Activated CD4-positive, alpha-beta T cell treated with anti-CD3 and anti-CD28 coated beads, Interleukin-2, amount 50 U/mL, for 48 hours (primary cell): ENCODE data around the gene STAT4.

Experiments used
- DNase-seq, 2 experiments: peaks; one replicate each; pipeline ENCODE4 v3.0.0-alpha.2; 2020

The STAT4 gene

DNA sequence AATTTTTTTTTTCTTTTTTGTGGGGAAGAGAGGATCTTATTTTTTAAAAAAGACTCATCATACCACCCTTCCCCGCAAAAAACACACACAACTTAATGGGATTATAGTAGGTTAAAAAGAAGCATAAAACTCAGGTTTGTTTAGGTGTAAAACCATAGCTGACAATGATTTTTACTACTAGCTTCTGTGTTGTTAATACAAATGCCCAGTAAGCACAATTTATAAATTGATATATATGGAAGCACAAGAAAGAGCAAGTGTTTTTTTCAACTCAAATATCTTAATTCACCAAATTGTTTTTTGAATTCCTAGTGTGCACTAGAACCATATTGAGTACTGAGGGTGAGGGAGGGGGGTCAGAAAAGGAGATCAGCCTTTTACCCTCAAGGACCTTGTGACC is 7.0 kb downstream of the STAT4 start:
- DNase-seq: no peak

DNA sequence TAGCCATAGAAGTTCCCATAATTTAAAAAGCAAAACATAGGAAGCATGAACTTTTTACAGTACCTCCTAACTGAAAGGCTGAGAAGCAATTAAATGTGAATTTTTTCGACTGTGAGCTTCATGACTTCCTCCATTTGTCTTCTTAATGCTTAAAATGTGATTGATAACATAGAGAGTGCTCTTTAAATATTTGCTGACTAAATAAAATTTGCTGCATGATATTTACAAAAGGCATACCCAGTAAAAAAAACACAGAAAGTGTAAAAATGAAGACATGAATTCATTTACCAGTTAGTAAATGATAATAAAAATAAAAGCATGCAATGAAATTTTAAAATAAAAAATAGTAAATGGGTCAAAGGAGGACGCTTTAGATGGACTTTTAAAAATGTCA is 21.9 kb downstream of the STAT4 start:
- no peak for DNase-seq

DNA sequence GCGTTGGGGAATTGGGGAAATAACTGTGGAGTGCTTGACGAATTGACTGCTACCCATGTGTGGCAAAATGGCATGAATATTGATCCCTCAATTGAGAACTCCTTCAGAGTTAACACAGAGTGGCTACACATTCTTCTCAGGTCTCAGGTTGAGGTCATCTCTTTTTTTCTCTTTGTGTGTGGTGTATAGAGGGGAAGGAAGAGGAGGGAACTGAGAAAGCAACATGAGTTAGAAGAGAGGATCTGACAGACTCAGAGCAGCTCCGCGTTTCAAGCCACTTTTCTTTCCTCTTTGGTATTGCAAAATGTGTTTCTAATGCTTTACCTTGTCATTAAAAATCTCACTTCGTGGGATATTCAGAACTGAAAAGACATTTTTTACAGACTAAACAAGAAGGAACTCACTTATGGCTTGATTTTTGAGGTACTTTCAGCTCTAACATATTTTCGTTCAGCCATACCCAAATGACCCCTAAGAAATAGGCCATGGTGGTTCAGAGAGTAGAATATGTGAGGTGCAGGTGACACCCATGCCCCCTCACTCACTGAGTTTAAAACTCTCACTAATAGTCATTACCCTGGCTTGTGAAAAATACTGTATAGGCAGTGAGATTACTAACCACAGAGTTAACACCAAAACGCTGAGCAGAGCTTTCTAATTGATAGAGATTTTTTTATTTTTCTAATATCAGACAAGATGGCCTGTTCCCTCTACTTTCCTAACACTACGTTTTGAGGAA is 22.5 kb downstream of the STAT4 start:
- DNase-seq: no peak

DNA sequence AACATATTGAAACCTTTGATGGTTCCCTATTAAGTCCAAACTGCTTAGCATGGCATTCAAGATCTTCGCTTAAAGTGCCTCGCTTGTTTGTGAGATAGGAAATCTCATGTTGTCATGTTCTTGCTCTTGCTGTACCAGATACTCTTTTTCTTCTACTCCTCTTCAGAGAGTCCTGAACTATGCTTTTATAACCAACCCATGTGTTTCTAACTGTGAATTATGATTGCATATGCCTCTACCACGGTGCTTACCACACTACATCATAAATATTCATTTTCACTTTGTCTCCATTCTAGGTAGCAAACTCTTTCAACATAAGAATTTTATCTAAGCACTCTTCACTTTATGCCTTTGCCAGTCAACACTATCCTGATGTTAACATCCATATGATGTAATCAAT is 23.6 kb downstream of the STAT4 start:
- no peak for DNase-seq

DNA sequence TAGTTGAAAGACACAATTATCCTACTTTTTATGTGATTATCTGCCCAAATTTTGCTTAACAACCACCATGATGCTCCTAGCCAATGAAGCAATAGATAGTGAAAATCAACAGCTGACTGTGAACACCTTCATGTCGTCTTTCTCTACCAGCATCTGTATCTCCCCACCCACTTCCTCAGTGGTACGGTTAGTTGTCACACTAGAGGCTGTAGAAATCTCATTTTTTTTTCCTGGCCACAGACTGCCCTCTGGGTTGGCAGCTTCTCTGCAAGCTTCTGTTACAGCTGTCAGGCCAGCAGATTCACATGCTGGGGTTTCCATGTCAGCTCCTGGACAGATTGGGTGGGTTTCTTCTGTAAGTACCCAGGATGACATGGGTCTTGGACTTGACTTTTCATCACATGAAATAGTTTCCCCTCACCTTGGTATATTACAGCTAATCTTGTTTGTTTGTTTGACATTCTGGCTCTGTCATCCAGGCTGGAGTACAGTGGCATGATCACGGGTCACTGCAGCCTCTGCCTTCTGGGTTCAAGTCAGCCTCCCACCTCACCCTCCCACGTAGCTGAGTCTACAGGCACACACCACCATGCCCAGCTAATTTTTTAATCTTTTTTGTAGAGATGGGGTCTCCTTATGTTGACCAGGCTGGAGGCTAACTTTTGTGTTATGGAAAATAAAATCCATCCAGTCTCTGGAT is 24.3 kb downstream of the STAT4 start:
- no peak for DNase-seq

DNA sequence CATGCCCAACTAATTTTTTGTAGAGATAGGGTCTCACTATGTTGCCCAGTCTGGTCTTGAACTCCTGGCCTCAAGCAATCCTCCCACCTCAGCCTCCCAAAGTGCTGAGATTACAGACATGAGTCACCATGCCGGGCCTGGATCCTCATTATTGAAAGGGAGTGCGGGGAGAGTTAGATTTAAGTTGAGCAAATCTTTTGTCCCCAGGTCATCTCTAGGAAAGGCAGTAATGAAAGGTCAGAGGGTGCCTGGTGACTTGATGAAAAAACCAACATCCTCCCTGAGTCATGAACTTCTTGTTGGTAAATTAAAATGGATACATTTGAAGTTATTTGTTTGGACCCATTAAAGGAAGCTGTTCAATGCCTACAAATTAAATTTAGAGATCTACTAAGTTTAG is 25.1 kb downstream of the STAT4 start:
- no peak for DNase-seq

DNA sequence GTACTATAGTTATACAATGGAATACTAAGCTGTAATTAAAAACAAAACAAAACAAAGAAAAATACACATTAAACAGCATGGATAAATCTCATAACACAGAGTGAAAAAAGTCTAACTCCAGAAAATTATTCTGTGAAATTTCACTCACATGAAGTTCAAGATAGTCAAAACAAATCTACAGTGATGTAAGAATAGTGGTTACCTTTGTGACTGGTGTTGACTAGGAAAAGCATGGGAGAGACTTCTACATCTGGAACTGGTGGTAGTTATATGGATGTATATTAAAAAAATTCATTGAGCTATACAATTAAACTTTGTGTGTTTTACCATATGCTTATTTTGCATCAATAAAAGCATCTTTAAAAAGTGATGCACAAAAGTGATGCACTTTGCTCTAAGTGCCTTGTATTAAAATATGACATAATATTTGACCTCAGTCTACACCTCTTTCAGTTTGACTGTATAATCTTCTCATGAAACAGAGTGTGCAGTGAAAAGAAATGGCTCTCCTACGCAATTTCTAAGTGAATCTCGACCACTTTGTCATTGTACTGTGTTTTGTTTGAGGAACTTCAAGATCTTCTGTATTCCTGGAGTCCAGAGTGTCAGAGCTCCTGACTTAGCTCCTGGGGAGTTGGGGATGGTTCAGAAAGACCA is 28.0 kb downstream of the STAT4 start:
- no peak for DNase-seq

DNA sequence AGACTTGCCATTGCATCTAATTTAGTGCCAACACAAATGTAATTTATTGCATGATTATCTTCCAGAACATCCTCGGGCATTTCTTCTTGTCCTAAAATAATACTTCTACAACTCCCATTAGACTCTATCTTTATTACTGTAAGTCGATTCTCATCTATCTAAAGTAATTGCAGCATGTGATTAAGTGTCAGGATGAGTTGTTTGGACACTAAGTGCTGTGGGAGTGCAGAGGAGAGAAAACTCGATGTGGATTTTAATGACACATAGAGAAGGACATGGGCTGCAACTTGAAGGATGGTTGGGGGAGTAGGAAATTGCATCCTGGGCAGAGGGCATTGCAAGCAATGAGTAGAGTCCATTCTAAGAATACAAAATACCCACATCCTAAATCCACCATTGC is 33.5 kb downstream of the STAT4 start:
- no peak for DNase-seq

DNA sequence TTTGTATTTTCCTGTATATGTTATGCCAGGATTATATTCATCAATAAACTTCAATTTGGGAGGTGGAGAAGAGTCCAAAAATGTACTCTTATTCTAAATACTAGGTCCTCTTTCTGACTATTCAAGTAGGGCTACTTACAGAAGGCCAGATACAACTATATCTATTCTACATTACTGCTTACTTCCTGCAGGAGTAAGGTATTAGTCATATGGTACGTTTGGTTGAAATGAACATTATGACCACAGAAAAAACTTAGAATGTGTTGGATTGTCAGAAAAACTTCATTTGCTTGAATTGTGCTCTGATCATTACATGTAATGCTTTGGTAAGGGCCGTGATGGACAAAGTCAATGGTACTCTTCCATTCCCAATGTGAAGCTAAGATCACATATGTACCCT is 35.0 kb downstream of the STAT4 start:
- no peak for DNase-seq

DNA sequence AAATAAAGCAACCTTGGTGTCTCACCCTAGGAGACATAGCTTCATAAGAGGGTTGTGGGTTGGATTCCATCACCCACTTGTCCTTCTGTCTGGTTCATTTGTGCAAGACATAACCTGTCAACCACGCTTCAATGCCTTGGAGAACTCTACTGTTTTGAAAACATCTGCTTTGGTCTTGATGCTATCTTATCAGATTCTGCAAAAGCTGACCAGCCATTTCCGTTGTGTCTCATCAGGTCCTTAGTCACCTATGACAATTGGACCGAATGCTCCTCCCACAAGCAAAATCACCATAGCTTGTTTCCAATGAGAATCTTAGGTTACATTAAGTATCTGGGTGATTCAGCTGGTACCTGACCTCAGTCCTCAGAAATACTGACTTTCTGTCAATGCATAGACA is 35.4 kb downstream of the STAT4 start:
- peak; percentile 42 to 66 for DNase-seq

DNA sequence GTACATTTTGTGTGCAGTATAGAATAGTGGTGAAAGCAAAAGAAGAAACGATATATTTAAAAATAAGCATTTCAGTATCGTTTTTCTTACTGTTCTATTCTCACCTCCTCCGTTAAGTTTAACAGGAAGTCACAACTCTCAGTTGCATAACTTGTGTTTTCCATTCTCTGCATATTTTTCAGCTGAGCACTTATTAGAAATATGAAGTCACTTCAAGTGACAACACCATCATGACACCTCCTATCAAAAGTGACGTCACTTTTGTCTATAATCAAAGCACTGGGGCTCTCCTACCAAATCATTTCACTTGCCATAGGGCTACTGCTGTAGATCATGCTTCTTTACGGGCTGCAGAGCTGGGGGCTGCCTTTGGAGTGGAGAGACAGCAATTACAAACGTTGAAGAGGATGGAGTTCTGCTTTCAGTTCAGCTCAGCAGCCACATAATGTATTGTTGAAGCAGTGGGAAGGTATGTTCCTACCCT is 36.3 kb downstream of the STAT4 start:
- DNase-seq: peak; percentile 26 to 39

DNA sequence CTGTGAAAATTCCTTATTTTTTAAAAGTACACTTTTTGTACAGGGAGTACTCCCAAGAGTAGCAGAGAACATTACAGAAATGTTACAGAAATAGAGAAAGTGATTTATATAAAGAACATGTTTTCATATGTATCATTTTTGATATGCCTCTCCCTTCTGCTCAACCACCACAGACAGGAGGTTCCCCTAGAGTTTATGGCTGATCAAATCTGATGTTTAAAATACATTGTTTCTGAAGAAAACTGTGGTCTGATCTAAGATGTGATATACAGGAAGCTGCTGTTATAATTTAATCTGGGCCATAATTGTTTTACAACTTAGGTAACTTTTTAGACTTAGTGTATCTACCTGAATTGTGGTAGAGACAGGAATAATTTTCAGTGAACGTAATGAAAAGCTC is 37.0 kb downstream of the STAT4 start:
- no peak for DNase-seq

DNA sequence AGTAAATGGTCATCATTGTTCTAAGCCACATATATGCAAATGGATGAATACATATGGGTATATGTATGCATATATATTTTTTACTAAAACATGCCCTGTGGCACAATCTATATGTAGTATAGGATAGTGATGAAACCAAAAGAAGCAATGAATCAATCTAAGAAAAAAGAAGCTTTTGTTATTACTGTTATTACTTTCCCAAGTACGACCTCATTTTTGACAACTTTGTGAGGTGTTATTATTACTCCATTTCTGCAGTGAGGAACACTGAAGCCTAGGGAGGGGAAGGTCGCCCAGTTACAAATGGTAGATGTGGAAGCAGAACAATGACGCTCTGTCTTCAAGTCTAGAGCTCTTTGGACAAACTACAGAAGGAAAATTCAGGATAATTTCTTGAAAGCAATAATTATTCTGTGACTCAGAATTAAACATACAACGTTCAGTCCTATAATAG is 38.3 kb downstream of the STAT4 start:
- DNase-seq: no peak

DNA sequence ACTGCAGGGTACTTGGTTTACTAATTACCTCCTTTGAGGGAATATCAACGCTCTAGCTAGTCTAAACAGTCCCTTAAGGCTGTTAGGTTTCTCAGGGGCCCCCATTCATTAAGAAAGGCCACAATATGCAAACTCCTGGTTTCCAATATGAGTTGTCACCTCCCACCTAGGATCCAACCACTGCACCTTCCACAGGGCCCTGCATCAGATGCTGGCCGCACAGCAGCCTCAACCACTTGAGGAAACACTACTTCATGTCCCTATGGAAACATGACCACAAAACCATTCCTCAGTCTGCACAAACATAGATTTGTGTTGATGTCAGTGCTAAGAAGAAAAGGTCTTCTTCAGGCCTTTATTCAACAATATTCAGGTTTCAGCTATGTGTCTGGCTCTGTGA is 40.9 kb downstream of the STAT4 start:
- DNase-seq: peak; percentile 49 to 63

DNA sequence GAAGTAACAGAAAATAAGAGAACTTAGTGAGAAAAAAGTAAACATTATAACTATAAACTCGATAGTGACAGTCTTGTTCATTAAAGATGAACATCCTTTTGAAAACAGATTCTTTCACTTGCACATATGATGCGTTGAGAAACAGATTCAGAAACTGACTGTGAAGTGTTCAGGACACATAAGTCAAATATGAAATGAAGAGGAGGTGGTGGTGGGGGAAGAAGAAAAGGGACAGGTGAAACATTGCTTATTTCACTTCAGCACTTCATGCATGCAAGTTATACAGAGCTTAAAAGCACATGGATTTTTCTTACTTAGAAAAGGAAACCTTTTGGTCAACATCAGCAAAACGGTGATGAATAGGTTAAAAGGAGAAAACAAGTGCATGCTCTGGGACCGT is 42.5 kb downstream of the STAT4 start:
- DNase-seq: no peak

DNA sequence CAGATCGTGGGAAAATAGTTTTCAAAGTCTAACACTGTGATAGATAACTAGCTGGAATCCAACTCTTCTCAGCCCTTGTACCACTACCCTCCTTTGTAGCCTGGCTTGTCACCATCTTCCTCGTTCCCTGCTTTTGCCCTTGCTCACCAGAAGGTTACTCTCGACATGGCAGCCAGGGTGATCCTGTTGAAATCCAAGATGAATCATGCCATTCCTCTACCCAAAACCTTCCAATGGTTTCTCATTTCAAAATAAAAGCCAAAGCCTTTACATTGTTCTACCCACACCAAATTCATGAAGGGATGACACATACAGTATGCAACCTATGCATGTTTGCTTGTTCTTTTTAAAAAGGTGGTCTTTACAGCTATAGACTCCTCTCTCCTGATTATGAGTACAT is 45.7 kb downstream of the STAT4 start:
- DNase-seq: no peak

DNA sequence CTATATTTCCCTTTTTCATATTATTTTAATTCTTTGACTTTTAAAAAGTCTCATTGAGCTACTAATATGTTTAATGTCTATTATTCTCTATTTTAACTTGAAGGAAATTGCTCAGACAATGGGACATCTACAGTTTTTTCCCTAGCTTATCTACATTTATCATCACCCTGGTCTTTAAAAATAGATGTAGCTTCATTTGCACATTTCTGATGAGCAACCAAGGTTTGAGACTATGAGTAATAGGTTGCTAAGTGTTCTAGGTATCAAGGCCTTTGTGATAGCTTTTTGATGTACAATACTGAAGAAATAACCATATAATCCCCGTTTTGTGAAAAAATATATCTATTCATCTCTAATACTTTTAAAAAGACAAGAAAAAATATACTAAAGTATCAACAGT is 47.0 kb downstream of the STAT4 start:
- DNase-seq: no peak

DNA sequence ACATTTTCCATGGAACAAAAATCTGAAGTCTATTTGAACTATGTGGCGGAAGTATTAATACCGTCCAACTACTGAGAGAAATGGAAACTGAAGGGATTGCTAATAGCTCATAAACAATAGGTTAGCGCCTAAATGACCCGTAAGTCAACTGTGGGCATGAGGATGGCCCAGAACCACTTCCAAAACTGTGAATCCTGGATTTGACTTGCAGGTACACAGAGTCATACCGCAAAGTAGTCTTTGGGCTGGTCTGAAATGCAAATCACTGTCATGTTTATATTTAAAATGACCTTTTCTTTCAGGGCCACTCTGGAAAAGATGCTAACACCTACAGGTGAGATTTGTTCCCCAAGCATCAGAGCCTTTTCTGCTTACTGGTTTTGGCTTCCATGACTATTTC is 50.6 kb downstream of the STAT4 start:
- no peak for DNase-seq

DNA sequence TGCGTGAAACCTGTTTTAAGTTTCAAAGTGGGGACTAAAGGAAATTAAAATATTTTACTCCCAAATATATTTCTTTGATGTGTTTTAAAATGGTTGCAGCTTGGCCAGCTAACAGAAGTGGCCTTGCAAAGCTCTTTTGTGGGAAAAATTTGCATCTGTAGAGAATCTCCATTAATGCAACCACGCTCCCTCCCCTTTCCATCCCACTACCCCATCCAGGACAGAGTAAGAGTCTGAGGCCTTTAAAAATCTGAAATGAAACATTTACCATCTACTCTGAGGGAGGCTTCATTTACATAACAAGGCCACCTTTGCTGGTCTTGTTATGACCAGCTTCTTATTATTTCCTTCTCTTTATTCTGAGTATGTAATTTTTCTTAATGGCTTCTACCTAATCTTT is 63.5 kb downstream of the STAT4 start:
- DNase-seq: no peak

DNA sequence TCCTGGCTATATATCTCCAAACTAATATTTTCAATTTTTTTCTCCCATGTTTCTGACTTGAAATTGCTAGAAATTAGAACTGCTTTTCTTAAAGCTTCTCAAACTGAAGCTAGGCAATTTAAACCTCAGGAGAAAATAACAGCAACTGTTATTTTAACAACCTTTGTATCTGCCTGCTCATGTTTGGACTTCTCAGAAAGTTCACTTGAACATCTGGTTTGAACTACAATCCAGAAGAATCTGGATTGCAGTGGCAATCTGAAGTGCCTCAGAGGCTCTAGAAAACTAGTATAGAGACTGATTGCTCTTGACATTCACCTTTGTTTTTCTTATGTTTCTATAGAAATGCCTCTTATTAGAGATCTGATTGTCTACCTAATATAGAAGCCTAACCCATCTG is 64.1 kb downstream of the STAT4 start:
- DNase-seq: no peak

DNA sequence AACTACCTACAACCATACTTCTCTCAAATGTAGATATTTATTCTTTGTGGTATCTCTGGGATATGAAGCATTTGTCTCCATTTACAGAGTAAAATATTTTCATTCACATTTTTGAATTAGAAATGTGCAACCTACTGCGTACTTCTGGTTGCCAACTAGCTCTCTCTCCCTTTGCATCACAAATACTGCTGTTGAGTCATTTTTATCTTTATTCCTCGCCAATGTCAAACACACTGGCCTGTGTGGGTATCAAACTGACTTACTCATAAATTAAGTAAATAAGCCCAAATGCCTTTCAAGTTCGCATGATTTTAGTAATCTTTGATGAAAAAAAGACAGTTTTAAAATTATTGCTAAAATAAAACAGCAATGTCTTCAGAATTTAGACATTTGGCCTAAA is 67.3 kb downstream of the STAT4 start:
- DNase-seq: no peak

DNA sequence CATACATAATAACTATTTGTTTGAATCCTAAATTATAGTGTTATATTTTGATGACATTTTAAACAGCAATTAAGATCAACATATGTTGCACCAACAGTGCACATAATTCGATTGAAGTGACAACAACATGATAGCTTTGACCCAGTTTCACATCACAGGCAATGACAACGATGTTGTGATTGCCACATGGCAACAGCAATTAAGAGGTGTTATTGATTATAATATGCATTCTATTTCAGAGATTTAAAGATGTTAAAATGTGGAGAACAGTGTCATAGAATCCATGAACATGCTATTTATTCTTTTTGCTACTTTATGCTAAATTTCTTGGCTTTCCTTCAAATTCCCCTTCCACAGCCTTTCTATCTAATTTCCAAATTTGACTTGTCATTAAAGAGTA is 68.5 kb downstream of the STAT4 start:
- DNase-seq: no peak

DNA sequence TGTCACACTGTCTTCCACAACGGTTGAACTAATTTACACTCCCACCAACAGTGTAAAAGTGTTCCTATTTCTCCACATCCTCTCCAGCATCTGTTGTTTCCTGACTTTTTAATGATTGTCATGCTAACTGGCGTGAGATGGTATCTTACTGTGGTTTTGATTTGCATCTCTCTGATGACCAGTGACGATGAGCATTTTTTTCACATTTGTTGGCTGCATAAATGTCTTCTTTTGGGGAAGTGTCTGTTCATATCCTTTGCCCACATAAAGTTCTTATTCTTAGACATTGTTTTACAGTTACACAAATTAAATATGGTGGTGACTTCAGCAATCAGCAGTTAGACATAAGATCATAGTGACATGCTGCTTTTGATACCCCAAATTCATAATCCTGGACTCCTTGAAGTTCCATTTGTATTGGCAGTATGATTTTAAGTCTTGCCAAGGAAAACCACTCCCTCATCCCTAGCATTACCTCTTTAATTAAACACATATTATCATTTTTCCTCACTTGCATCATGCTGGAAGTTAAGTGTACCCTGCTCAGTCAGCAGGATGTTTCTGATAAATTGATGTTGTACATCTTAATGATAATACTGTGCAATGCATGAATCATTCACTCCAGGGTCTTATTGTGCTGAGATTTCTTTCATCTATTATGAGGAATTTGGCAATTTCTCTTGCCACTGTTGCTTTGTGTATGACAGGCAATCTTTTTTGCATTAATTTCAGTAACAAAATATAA is 69.2 kb downstream of the STAT4 start:
- DNase-seq: no peak
